ENCODE data around the gene LAMC3. TPM values are rescaled to one million over a fixed set of nuclear protein-coding genes. Genes with fewer than 3 reads are reported as not detected.
A peak's percentile ranks its signal among the peaks of the same experiment; 100 is the strongest.

The LAMC3 gene
- total RNA-seq (2022) (0.36 and 0.44 TPM in 2 replicates), Bru-seq, nascent RNA (percentile 13 among the genes with signal in this experiment), BruChase-seq, experiment 1, labeled RNA remaining after a 2-hour chase (percentile 16 among the genes with signal in this experiment), BruChase-seq, experiment 2, labeled RNA remaining after a 6-hour chase (percentile 16 among the genes with signal in this experiment)
- long read RNA-seq = 0 reads

DNA sequence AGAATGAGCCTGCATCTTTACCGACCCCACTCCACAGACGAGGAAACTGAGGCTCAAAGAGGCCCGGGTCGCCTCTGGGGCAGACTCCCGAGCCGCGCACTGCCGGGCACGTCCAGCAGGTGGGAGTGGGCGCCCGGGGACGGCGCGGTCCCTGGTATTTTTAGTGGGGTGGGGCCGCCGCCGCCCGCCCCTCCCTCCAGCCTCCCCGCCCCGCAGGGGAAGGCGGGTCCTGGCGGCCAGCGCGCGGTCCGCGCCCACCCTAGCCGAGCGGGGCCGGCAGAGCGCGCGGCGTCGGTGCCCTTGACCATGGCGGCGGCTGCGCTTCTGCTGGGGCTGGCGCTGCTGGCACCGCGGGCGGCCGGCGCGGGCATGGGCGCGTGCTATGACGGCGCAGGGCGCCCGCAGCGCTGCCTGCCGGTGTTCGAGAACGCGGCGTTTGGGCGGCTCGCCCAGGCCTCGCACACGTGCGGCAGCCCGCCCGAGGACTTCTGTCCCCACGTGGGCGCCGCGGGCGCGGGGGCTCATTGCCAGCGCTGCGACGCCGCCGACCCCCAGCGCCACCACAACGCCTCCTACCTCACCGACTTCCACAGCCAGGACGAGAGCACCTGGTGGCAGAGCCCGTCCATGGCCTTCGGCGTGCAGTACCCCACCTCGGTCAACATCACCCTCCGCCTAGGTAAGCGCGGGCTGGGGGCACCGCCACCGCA, at the start of gene LAMC3:
Gene LAMC3, plus strand, starts transcription at position 266 of the 710 bp plus-strand sequence. Its CDS starts 41 bp downstream, at position 307.
- Mint-ChIP-seq H3K4me1 (ENCODE audit: low read depth, unreplicated experiment) (no peaks in the 10 kb centered on the region), H3K36me3 (ENCODE audit: insufficient read depth, unreplicated experiment) (no peaks in the 10 kb centered on the region), H3K27ac (ENCODE audit: unreplicated experiment) (no peak within 1 kb of the TSS), H3K9me3 (ENCODE audit: unreplicated experiment) (no peaks in the 10 kb centered on the region), H3K4me3 (ENCODE audit: unreplicated experiment) (peak within 1 kb of the TSS; percentile 45), H3K27me3 (ENCODE audit: insufficient read depth, unreplicated experiment) (peaks cover 3% of the 10 kb centered on the region)
- no peaks in the 10 kb centered on the region for H3K4me1 ChIP-seq
- H3K9me3 ChIP-seq = no peaks in the 10 kb centered on the region
- no peaks in the 10 kb centered on the region for H3K27me3 ChIP-seq (replicated peaks; ENCODE audit: control insufficient read depth, insufficient read depth, low read length)
- no peaks in the 10 kb centered on the region for H3K36me3 ChIP-seq (ENCODE audit: control insufficient read depth, insufficient read depth, low read length)
- intact Hi-C loops (cut with micrococcal nuclease; ENCODE audit: unreplicated experiment) = no loop called here
- CTCF ChIA-PET = no interaction called here
- H3K4me3 ChIP-seq (ENCODE audit: low read depth, low read length) = peak within 1 kb of the TSS; percentile 8; the same call in 1 of the 2 replicates
- BruUV-seq (replicated peaks) = no TSS peak
- POLR2A ChIA-PET = no interaction called here
- DNase-seq = peak in 1 of 2 experiments; percentile 34
- TF ChIP-seq, protein P1, sequence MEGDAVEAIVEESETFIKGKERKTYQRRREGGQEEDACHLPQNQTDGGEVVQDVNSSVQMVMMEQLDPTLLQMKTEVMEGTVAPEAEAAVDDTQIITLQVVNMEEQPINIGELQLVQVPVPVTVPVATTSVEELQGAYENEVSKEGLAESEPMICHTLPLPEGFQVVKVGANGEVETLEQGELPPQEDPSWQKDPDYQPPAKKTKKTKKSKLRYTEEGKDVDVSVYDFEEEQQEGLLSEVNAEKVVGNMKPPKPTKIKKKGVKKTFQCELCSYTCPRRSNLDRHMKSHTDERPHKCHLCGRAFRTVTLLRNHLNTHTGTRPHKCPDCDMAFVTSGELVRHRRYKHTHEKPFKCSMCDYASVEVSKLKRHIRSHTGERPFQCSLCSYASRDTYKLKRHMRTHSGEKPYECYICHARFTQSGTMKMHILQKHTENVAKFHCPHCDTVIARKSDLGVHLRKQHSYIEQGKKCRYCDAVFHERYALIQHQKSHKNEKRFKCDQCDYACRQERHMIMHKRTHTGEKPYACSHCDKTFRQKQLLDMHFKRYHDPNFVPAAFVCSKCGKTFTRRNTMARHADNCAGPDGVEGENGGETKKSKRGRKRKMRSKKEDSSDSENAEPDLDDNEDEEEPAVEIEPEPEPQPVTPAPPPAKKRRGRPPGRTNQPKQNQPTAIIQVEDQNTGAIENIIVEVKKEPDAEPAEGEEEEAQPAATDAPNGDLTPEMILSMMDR (IDR thresholded peaks at IDR 0.05; ENCODE audit: insufficient read depth in 1 of 2, low read depth in 1 of 2, low read length in 1 of 2, severe bottlenecking in 1 of 2, unreplicated experiment in 1 of 2) = peak; percentile 21 to 52

DNA sequence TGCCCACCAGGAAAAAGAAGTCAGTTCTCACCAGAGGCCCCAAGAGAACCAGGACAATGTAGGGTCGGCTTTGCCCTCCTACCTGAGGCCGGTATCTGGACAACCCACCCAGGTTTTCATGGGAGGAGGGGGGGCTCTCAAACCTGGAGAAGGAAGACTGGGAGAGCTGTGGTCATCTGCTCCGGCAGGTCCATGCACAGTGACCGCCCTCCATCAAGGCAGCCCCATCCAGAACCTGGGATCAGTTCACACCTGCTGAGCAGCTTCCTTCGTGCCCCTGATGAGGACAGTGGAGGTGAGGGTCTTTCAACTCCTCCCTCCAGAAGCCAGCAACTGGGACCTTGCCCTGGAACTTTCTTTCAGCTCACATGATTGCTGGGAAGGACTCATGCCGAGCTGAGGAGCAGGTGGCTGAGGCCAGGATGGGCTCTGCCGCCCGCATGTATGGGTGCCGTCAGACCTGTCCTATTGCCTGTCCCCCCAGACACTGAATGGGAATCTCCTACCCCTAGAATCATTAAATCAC, 49.1 kb upstream of the LAMC3 start:
- Mint-ChIP-seq H3K4me3 (ENCODE audit: unreplicated experiment) (no peak overlapping the region), H3K27ac (ENCODE audit: unreplicated experiment) (no peak overlapping the region), H3K27me3 (ENCODE audit: insufficient read depth, unreplicated experiment) (no peaks in the 10 kb centered on the region), H3K4me1 (ENCODE audit: low read depth, unreplicated experiment) (no peaks in the 10 kb centered on the region), H3K9me3 (ENCODE audit: unreplicated experiment) (peaks cover 11% of the 10 kb centered on the region), H3K36me3 (ENCODE audit: insufficient read depth, unreplicated experiment) (peaks cover 23% of the 10 kb centered on the region)
- Histone ChIP-seq H3K9me3 (peaks cover 10% of the 10 kb centered on the region; the same call in 1 of the 2 replicates), H3K36me3 (ENCODE audit: control insufficient read depth, insufficient read depth, low read length) (no peaks in the 10 kb centered on the region), H3K4me3 (ENCODE audit: low read depth, low read length) (no peak overlapping the region), H3K27me3 (replicated peaks; ENCODE audit: control insufficient read depth, insufficient read depth, low read length) (no peaks in the 10 kb centered on the region), H3K4me1 (no peaks in the 10 kb centered on the region)
- ChIA-PET POLR2A (no interaction called here), CTCF (no interaction called here)
- intact Hi-C loops (cut with micrococcal nuclease; ENCODE audit: unreplicated experiment) = no loop called here
- DNase-seq = no peak
- TF ChIP-seq, protein P1 (IDR thresholded peaks at IDR 0.05; ENCODE audit: insufficient read depth in 1 of 2, low read depth in 1 of 2, low read length in 1 of 2, severe bottlenecking in 1 of 2, unreplicated experiment in 1 of 2) = no peak
- no TSS peak for BruUV-seq (replicated peaks)

DNA sequence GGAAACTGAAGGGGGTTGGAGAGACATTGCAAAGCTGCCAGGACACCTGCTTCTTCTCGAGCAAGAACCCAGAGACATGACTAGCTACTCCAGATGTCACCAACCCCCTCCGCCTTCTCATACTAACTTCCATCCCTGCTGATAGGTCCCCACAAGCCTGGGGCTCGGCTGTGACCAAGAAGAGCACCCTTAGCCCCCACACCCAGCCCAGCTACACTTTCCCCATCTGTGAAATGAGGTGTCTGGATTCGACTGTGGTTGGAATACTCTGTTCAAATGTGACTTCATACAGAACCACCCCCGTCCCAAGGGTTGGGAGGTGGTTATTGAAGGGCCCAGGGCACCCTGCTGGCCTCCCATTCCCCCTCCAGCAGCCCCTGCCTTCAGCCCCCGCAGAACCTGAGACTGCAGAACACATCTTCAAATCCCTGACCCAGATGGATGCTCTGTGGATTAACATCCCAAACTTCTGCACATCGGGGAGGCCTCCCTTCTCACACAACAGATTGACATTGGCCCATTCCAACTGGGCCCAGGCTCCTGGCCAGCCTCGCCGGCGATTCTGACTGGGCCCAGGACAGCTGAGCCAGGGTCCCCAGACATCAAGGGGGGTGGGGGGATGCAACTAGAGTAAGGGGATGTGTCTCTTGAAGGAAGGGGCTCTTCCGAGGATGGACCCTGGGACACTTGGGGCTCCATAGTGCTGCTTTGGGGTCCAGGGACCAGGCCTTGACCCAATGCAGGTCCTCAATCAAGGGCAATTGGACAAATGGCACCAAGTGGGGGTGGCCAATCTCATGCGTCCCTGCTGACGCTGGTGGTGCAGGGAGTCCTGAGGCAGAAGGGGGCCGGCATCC, 48.2 kb upstream of the LAMC3 start:
- Mint-ChIP-seq H3K4me1 (ENCODE audit: low read depth, unreplicated experiment) (no peaks in the 10 kb centered on the region), H3K4me3 (ENCODE audit: unreplicated experiment) (no peak overlapping the region), H3K9me3 (ENCODE audit: unreplicated experiment) (peaks cover 11% of the 10 kb centered on the region), H3K36me3 (ENCODE audit: insufficient read depth, unreplicated experiment) (peaks cover 23% of the 10 kb centered on the region), H3K27me3 (ENCODE audit: insufficient read depth, unreplicated experiment) (no peaks in the 10 kb centered on the region), H3K27ac (ENCODE audit: unreplicated experiment) (no peak overlapping the region)
- intact Hi-C loops (cut with micrococcal nuclease; ENCODE audit: unreplicated experiment) = no loop called here
- POLR2A ChIA-PET = no interaction called here
- TF ChIP-seq, protein P1 (IDR thresholded peaks at IDR 0.05; ENCODE audit: insufficient read depth in 1 of 2, low read depth in 1 of 2, low read length in 1 of 2, severe bottlenecking in 1 of 2, unreplicated experiment in 1 of 2) = no peak
- CTCF ChIA-PET = no interaction called here
- DNase-seq = no peak
- Histone ChIP-seq H3K27me3 (replicated peaks; ENCODE audit: control insufficient read depth, insufficient read depth, low read length) (no peaks in the 10 kb centered on the region), H3K36me3 (ENCODE audit: control insufficient read depth, insufficient read depth, low read length) (no peaks in the 10 kb centered on the region), H3K9me3 (peaks cover 10% of the 10 kb centered on the region; the same call in 1 of the 2 replicates), H3K4me3 (ENCODE audit: low read depth, low read length) (no peak overlapping the region), H3K4me1 (no peaks in the 10 kb centered on the region)
- no TSS peak for BruUV-seq (replicated peaks)
